ENCODE data around the gene B4GALT2. TPM values are rescaled to one million over a fixed set of nuclear protein-coding genes. Genes with fewer than 3 reads are reported as not detected.
A peak's percentile ranks its signal among the peaks of the same experiment; 100 is the strongest.

Gene B4GALT2
- total and polyA plus RNA-seq, 9 of the 15 experiments (the other 6 are each of a cell fraction or from before 2014, with no cell fraction given): 1.3 to 86.8 (median 43.8) TPM

- TF ChIP-seq USF2 (CRISPR knock-in tag; IDR thresholded peaks at IDR 0.05) (no peak), NFRKB (IDR thresholded peaks at IDR 0.05; ENCODE audit: low read depth) (no peak), MEIS2 (IDR thresholded peaks at IDR 0.05; ENCODE audit: partially characterized antibody) (peak; percentile 67), ZKSCAN1 (IDR thresholded peaks at IDR 0.05; ENCODE audit: low read depth, low read length) (no peak), ZNF639 (CRISPR knock-in tag; conservative IDR thresholded peaks at IDR 0.05 in 1 of 2, IDR thresholded peaks at IDR 0.05 in 1 of 2) (peak in 1 of 2 experiments; percentile 98; a peak in 2 of 4 replicates), ZNF551 (CRISPR knock-in tag; IDR thresholded peaks at IDR 0.05) (no peak), CHD2 (IDR thresholded peaks at IDR 0.05; ENCODE audit: low read depth, low read length) (peak; percentile 62; the same call in 1 of the 2 replicates), ZNF280B (CRISPR knock-in tag; IDR thresholded peaks at IDR 0.05) (no peak)
These were observed 51.0 kb downstream of the B4GALT2 start (continued) for GRCh38 chr1:44029911-44030604.

Data from K562 (cell line).